K562 (cell line): ENCODE data around the gene YIF1A. TPM values are rescaled to one million over a fixed set of nuclear protein-coding genes. Genes with fewer than 3 reads are reported as not detected.
A peak's percentile ranks its signal among the peaks of the same experiment; 100 is the strongest.

Source experiments
- ADNP ChIP-seq: fragments of 200-800 bp; sonication (Bioruptor generic); IDR thresholded peaks from 2 replicates; pipeline ENCODE4 v1.6.1; 2016; ENCODE audit warnings: missing genetic modification characterization, missing compliant biosample characterization
- L3MBTL2 ChIP-seq: fragments of 450-650 bp; IDR thresholded peaks from 2 replicates; pipeline ENCODE4 v1.6.1; 2016; ENCODE audit warnings: mild to moderate bottlenecking, moderate library complexity
- NRF1 ChIP-seq, 2 experiments: fragments of 450-650 bp; IDR thresholded peaks in 1 of 2; conservative IDR thresholded peaks in 1 of 2; 2 replicates each; pipeline ENCODE4 v1.6.1; 2014; ENCODE audit warnings: mild to moderate bottlenecking in 2 of 2
- PHB ChIP-seq: fragments of 250-450 bp; sonication (Bioruptor Pico); IDR thresholded peaks from 2 replicates; pipeline ENCODE4 v1.5.0; 2021
- RBFOX2 ChIP-seq: fragments of 200-400 bp; formaldehyde crosslinking; IDR thresholded peaks from 2 replicates; pipeline ENCODE4 v1.6.1; 2017; ENCODE audit warnings: low read depth, mild to moderate bottlenecking, low read length, moderate library complexity
- SIN3A ChIP-seq, 2 experiments: fragments of 150-350 bp in 1 of 2; IDR thresholded peaks; 2 replicates each; pipeline ENCODE4 v1.6.1; 2011 to 2016; ENCODE audit warnings: borderline replicate concordance in 2 of 2, low read depth in 2 of 2, low read length in 2 of 2, mild to moderate bottlenecking in 2 of 2, moderate library complexity in 2 of 2; ENCODE audit not compliant: control insufficient read depth in 1 of 2
- ZNF133 ChIP-seq: fragments of 250-450 bp; sonication (Bioruptor Pico); IDR thresholded peaks from 2 replicates; pipeline ENCODE4 v1.4.0; 2020; ENCODE audit warnings: mild to moderate bottlenecking
- ZNF24 ChIP-seq: fragments of 450-650 bp; IDR thresholded peaks from 2 replicates; pipeline ENCODE4 v1.6.1; 2016
- ZNF407 ChIP-seq: fragments of 450-650 bp; IDR thresholded peaks from 2 replicates; pipeline ENCODE4 v1.6.1; 2016; ENCODE audit warnings: low read depth
- ZNF511 ChIP-seq: sonication (generic); formaldehyde crosslinking; IDR thresholded peaks from 2 replicates; pipeline ENCODE4 v1.8.0; 2022; ENCODE audit warnings: mild to moderate bottlenecking, missing genetic modification reagents
- polyA plus RNA-seq, 8 experiments: library from polyadenylated mRNA; depleted of rRNA in 4 of 8; stranded (reverse) in 5 of 8; unstranded in 3 of 8; fragments of >200 nt; fragmentation: Nextera tagmentation in 2 of 8; fragmentation: Illumina TruSeq in 1 of 8; extraction: Ambion mirVana in 2 of 8; extraction: Trizol in 1 of 8; gene quantifications; 2 replicates each; pipeline versions ENCODE4 v1.2.1 to v1.2.3, GENCODE V29; 2011 to 2014; ENCODE audit warnings: inconsistent platforms in 1 of 8, missing spikeins in 1 of 8
- total RNA-seq, 7 experiments: library from RNA; depleted of rRNA in 6 of 7; stranded (reverse); fragments of >200 nt in 6 of 7; fragmentation: Illumina TruSeq in 2 of 7; extraction: Trizol in 2 of 7; gene quantifications; 2 replicates each; pipeline versions ENCODE4 v1.2.1 to v1.2.3, GENCODE V29; 2011 to 2021; ENCODE audit warnings: low replicate concordance in 1 of 7

Gene YIF1A
- total and polyA plus RNA-seq, 9 of the 15 experiments (the other 6 are each of a cell fraction or from before 2014, with no cell fraction given), result 8.6 to 121 (median 77.2) TPM

GRCh38 chr11:66282468-66283455, 6.2 kb downstream of the YIF1A start (continued):
- TF ChIP-seq ZNF133 (CRISPR knock-in tag) (no peak), L3MBTL2 (0 out of 2 replicates have a peak, but pooled peaks have one; percentile 19), ADNP (tag) (no peak), ZNF511 (CRISPR knock-in tag) (no peak), SIN3A (IDR thresholded peaks at IDR 0.05; ENCODE audit: borderline replicate concordance in 2 of 2, control insufficient read depth in 1 of 2, low read depth in 2 of 2, low read length in 2 of 2) (0 out of 4 replicates have a peak, but pooled peaks of 1 of the 2 experiments have one; percentile 54), ZNF407 (no peak), RBFOX2 (peak; percentile 61), NRF1 (conservative IDR thresholded peaks at IDR 0.05 in 1 of 2, IDR thresholded peaks at IDR 0.05 in 1 of 2) (peak; percentile 9 to 35; a peak in 3 of 4 replicates), PHB (no peak), ZNF24 (no peak)
